ENCODE results near the gene MAP3K10. TPM values are rescaled to one million over a fixed set of nuclear protein-coding genes. Genes with fewer than 3 reads are reported as not detected.
A peak's percentile ranks its signal among the peaks of the same experiment; 100 is the strongest.

MAP3K10 gene
- total RNA-seq (35.9 and 41.6 TPM in 2 replicates), polyA plus RNA-seq (22.5 and 28.2 TPM in 2 replicates), polyA minus RNA-seq (15.7 and 21.8 TPM in 2 replicates)
- total RNA-seq (2013), result 12.7 TPM

DNA sequence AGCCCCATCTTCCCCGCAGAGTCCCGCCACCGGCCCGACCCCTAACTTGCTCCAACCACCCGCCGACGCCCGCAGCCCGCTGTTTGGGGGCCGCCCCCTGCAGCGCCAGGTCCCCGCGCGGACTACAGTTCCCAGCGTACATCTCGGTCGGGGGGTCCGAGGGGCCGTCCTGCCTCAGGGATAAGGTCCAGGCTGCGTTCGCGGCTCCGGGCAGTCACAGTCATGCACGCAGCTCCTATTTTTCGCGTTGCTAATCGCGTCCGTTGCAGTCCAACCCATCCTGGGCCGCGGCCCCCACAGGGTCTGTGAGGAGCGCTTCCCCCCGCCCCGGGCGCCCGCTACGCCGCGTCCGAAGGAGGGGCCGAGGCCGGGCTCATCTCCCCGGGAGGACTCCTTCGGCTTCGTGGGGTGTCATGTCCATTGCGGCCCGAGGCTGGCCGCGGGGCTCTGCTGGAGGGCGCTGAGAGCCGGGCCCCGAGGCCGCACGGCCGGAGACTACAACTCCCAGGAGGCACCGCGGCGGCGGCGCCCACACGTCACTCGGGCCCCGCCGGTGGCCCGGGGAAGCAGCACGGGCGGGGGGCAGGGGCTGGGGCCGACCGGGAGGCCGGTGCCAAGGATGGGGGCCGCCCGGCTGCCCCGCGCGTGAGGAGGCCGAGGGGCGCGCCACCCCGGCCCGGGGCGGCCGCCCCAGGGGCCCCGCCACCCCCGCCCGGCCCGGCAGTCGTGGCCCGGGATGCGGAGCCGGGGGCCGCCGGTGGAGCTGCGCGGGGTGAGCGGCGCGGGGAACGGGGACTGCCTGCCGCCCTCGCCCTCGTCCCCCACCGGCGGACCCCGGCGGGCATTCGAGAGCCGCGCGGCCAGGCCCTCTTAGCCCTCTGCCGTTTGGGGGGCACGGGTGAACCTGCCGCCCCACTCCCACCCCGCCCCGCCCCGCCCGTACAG, at the start of gene MAP3K10:
Gene MAP3K10, plus strand, starts transcription at position 536 of the 945 bp plus-strand sequence. CDS start 606 bp downstream, outside the sequence.
- Histone ChIP-seq H3K9ac (ENCODE audit: low read length) (peak within 1 kb of the TSS; percentile 95), H3K27me3 (replicated peaks in 1 of 4; ENCODE audit: control extremely low read depth in 1 of 4, control insufficient read depth in 3 of 4, insufficient read depth in 4 of 4, low read length in 3 of 4) (no peaks in the 10 kb centered on the region), H3K79me2 (ENCODE audit: control insufficient read depth, insufficient read depth, low read length) (peaks cover 8% of the 10 kb centered on the region), H2AFZ (ENCODE audit: insufficient read depth, low read depth, low read length, poor library complexity, severe bottlenecking) (peak within 1 kb of the TSS; percentile 100), H3K4me1 (ENCODE audit: control insufficient read depth in 2 of 2, insufficient read depth in 2 of 2, low read length in 2 of 2) (peaks cover 10 to 25% of the 10 kb centered on the region in 2 donors), H3K9me3 (ENCODE audit: control extremely low read depth in 1 of 3, control insufficient read depth in 2 of 3, insufficient read depth in 1 of 3, low read length in 2 of 3) (no peaks in the 10 kb centered on the region), H3K4me3 (ENCODE audit: control extremely low read depth in 1 of 5, extremely low read depth in 1 of 5, insufficient read depth in 1 of 5, low read depth in 2 of 5, low read length in 4 of 5) (peak within 1 kb of the TSS; percentile 63 to 100 (median 99)), H3K27ac (ENCODE audit: low read length in 2 of 2) (peak within 1 kb of the TSS; percentile 83 to 85), H3K36me3 (replicated peaks in 1 of 2; ENCODE audit: control extremely low read depth in 1 of 2, control insufficient read depth in 1 of 2, extremely low read depth in 1 of 2, insufficient read depth in 2 of 2, low read length in 1 of 2) (peaks cover 0 to 3% of the 10 kb centered on the region in 2 experiments), H4K20me1 (ENCODE audit: control insufficient read depth, insufficient read depth, low read length, poor library complexity, severe bottlenecking) (no peaks in the 10 kb centered on the region), H3K4me2 (replicated peaks; ENCODE audit: low read depth, low read length, poor library complexity, severe bottlenecking) (peak within 1 kb of the TSS; percentile 99)
- TF ChIP-seq, protein P1, sequence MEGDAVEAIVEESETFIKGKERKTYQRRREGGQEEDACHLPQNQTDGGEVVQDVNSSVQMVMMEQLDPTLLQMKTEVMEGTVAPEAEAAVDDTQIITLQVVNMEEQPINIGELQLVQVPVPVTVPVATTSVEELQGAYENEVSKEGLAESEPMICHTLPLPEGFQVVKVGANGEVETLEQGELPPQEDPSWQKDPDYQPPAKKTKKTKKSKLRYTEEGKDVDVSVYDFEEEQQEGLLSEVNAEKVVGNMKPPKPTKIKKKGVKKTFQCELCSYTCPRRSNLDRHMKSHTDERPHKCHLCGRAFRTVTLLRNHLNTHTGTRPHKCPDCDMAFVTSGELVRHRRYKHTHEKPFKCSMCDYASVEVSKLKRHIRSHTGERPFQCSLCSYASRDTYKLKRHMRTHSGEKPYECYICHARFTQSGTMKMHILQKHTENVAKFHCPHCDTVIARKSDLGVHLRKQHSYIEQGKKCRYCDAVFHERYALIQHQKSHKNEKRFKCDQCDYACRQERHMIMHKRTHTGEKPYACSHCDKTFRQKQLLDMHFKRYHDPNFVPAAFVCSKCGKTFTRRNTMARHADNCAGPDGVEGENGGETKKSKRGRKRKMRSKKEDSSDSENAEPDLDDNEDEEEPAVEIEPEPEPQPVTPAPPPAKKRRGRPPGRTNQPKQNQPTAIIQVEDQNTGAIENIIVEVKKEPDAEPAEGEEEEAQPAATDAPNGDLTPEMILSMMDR (IDR thresholded peaks at IDR 0.05), result no peak
- TF ChIP-seq EZH2 (IDR thresholded peaks at IDR 0.05; ENCODE audit: borderline replicate concordance, insufficient read depth, low read depth, low read length, poor library complexity, severe bottlenecking), result no peak
- DNase-seq (peak; percentile 83), ATAC-seq (ENCODE audit: low read depth) (peak; percentile 87)
- POLR2A ChIA-PET, result interaction anchor here (0.7 to 1.1 kb wide), 2 partner anchors 94 to 101 kb away, joined by 3 to 4 read pairs; partner anchors contain the start of gene AKT2
- Mint-ChIP-seq H3K4me3 (peak within 1 kb of the TSS; percentile 94), H3K9me3 (ENCODE audit: insufficient read depth) (no peaks in the 10 kb centered on the region), H3K27ac (peak within 1 kb of the TSS; percentile 95), H3K27me3 (no peaks in the 10 kb centered on the region), H3K4me1 (peaks cover 31% of the 10 kb centered on the region)
- under 1% methylated on average over 112 of the region's 116 CpGs for WGBS (ENCODE audit: insufficient coverage)
- CTCF ChIA-PET, result interaction anchor here (0.5 to 2.3 kb wide), 6 partner anchors 47 to 399 kb away, joined by 3 to 10 read pairs (median 4); no protein-coding TSS in a partner anchor
- intact Hi-C loops (cut with micrococcal nuclease), result loop anchor here (1.0 to 2.0 kb wide), 7 partner anchors 31 to 367 kb away; partner anchors contain the start of genes AKT2, C19orf47, PLD3 and ZNF546
